NB4 (cell line): ENCODE data around the gene CCDC88C.

Experiments
- DNase-seq: peaks from one replicate; pipeline ENCODE4 v3.0.0; 2010; ENCODE audit warnings: low read depth
- H3K4me3 ChIP-seq: one replicate; pipeline ENCODE4 v1.5.1; 2011; ENCODE audit warnings: mild to moderate bottlenecking, low read depth, low read length, moderate library complexity
- CTCF ChIP-seq: IDR thresholded peaks from one replicate; pipeline ENCODE4 v1.5.1; 2012; ENCODE audit warnings: low read depth, low read length
- MYC ChIP-seq: IDR thresholded peaks from 2 replicates; pipeline ENCODE4 v1.6.1; 2011; ENCODE audit warnings: low read depth, low read length
- POLR2A ChIP-seq: IDR thresholded peaks from 2 replicates; pipeline ENCODE4 v1.6.1; 2011; ENCODE audit warnings: mild to moderate bottlenecking; ENCODE audit not compliant: insufficient read length; ENCODE audit errors: extremely low read depth
- TF ChIP-seq, protein P1 (sequence below): IDR thresholded peaks from 2 replicates; pipeline ENCODE4 v1.6.1; 2011; ENCODE audit warnings: low read depth, low read length

CCDC88C gene

GRCh38 chr14:91406451-91406850 is 11.2 kb downstream of the CCDC88C start:
- H3K4me3 ChIP-seq = no peak overlapping the region
- no peak for DNase-seq
- no peak for TF ChIP-seq POLR2A

- TF ChIP-seq, protein P1, sequence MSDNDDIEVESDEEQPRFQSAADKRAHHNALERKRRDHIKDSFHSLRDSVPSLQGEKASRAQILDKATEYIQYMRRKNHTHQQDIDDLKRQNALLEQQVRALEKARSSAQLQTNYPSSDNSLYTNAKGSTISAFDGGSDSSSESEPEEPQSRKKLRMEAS = no peak
- TF ChIP-seq MYC = no peak
- no peak for TF ChIP-seq CTCF
- TF ChIP-seq POLR2A = no peak
- H3K4me3 ChIP-seq = no peak overlapping the region
- DNase-seq = no peak
These were observed 11.7 kb downstream of the CCDC88C start for GRCh38 chr14:91405724-91406435.

DNA sequence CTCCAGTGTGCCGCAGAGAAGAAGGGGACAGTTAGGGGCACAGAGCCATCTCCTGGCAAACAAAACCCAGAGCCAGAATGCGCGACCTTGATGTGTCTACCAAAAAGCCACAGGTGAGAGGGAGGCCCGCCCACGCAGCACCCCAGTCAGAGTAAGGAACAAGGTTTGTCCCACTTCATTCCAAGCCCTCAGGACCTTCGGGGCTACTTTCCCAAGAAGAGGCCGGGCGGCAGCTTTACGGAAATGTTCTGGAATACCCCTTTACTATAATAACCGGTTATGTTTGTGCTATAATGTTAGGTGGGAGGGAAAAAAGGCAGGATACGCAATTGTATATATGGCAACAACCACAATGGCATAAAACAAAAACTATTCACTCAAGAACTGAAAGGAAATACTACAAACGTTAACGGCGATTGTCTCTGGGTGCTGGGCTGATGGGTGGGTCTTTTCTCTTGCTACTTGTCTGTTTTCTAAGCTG is 12.3 kb downstream of the CCDC88C start:
- TF ChIP-seq POLR2A = no peak
- TF ChIP-seq, protein P1 = no peak
- TF ChIP-seq MYC = no peak
- TF ChIP-seq CTCF = no peak
- DNase-seq = no peak
- H3K4me3 ChIP-seq = no peak overlapping the region

GRCh38 chr14:91402771-91403600 is 14.6 kb downstream of the CCDC88C start:
- H3K4me3 ChIP-seq = no peak overlapping the region
- no peak for TF ChIP-seq MYC
- TF ChIP-seq, protein P1 = no peak
- TF ChIP-seq POLR2A = no peak
- no peak for TF ChIP-seq CTCF
- no peak for DNase-seq

DNA sequence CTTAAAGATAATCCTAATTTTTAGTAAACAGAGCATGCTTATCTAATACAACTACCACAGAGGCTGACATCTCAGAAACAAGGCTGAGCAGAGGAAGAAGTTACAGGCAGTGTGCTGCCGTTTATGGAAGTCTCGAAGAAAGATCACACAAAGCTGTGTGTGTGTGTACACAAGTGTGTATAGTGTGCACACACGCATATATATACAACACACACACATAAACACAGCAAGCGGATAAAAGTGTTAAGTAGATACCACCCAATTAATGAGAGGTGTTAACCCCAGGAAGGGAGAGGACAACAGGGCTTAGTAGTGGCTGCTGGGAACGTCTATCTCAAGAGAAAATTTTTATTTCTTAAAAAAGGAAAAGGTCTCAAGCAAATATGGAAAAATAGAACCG is 15.3 kb downstream of the CCDC88C start:
- TF ChIP-seq MYC (no peak), CTCF (no peak), POLR2A (no peak)
- TF ChIP-seq, protein P1 = no peak
- no peak for DNase-seq
- H3K4me3 ChIP-seq = no peak overlapping the region

- no peak overlapping the region for H3K4me3 ChIP-seq
- no peak for TF ChIP-seq MYC
- TF ChIP-seq, protein P1 = no peak
- TF ChIP-seq POLR2A = no peak
- no peak for TF ChIP-seq CTCF
- DNase-seq = no peak
These were observed 15.9 kb downstream of the CCDC88C start for GRCh38 chr14:91401751-91402150.
